Neutrophil (primary cell): ENCODE measurements around the gene AKAP3.

Experiments
- H3K27ac ChIP-seq: fragments of 200-600 bp; sonication (generic); 2 replicates; pipeline ENCODE4 v1.5.1; 2016; ENCODE audit warnings: mild to moderate bottlenecking, moderate library complexity
- H3K27me3 ChIP-seq: fragments of 200-600 bp; sonication (generic); 2 replicates; pipeline ENCODE4 v1.6.0; 2016; ENCODE audit warnings: mild to moderate bottlenecking
- H3K36me3 ChIP-seq: fragments of 200-600 bp; sonication (generic); 2 replicates; pipeline ENCODE4 v1.5.1; 2017
- H3K4me1 ChIP-seq, 2 experiments: fragments of 200-600 bp in 1 of 2; sonication (generic) in 1 of 2; 1 replicate in 1 of 2; 2 replicates in 1 of 2; pipeline versions ENCODE4 v1.5.1 to v1.6.1; 2013 to 2016; ENCODE audit warnings: low read depth in 1 of 2, low read length in 1 of 2, mild to moderate bottlenecking in 1 of 2, moderate library complexity in 1 of 2; ENCODE audit not compliant: control insufficient read depth in 1 of 2, insufficient read depth in 1 of 2
- H3K4me3 ChIP-seq, 2 experiments: fragments of 200-600 bp in 1 of 2; sonication (generic) in 1 of 2; 1 replicate in 1 of 2; 2 replicates in 1 of 2; pipeline ENCODE4 v1.5.1; 2013 to 2016; ENCODE audit warnings: low read depth in 1 of 2, low read length in 1 of 2, mild to moderate bottlenecking in 1 of 2, moderate library complexity in 1 of 2
- H3K9me3 ChIP-seq: fragments of 200-600 bp; sonication (generic); 2 replicates; pipeline ENCODE4 v1.5.1; 2016
- CTCF ChIP-seq: fragments of 200-600 bp; sonication (generic); IDR thresholded peaks from 2 replicates; pipeline ENCODE4 v1.5.1; 2016; ENCODE audit warnings: antibody characterized with exemption

AKAP3 gene

GRCh38 chr12:4665236-4665635 lies 16.4 kb upstream of the AKAP3 start:
- Histone ChIP-seq H3K9me3 (no peaks in the 10 kb centered on the region), H3K36me3 (peaks cover 51% of the 10 kb centered on the region)

GRCh38 chr12:4663971-4664505 lies 15.2 kb upstream of the AKAP3 start:
- H3K9me3 ChIP-seq = no peaks in the 10 kb centered on the region
- TF ChIP-seq CTCF = no peak
- H3K4me3 ChIP-seq = peak overlapping the region; percentile 3 to 15
- H3K36me3 ChIP-seq = peaks cover 51% of the 10 kb centered on the region
- no peaks in the 10 kb centered on the region for H3K27me3 ChIP-seq
- peaks cover 28 to 33% of the 10 kb centered on the region in 2 experiments for H3K4me1 ChIP-seq
- peak overlapping the region; percentile 70 for H3K27ac ChIP-seq

More at GRCh38 chr12:4665236-4665635, 16.4 kb upstream of the AKAP3 start:
- peaks cover 28 to 33% of the 10 kb centered on the region in 2 experiments for H3K4me1 ChIP-seq
- TF ChIP-seq CTCF = no peak
- no peak overlapping the region for H3K27ac ChIP-seq
- H3K4me3 ChIP-seq = no peak overlapping the region
- no peaks in the 10 kb centered on the region for H3K27me3 ChIP-seq

GRCh38 chr12:4653691-4654090 lies 4.8 kb upstream of the AKAP3 start:
- no peak for TF ChIP-seq CTCF

GRCh38 chr12:4653257-4653656 lies 4.4 kb upstream of the AKAP3 start:
- Histone ChIP-seq H3K27ac (no peak overlapping the region), H3K36me3 (peaks cover 40% of the 10 kb centered on the region), H3K4me3 (no peak overlapping the region), H3K4me1 (peaks cover 18 to 25% of the 10 kb centered on the region in 2 experiments), H3K9me3 (no peaks in the 10 kb centered on the region), H3K27me3 (no peaks in the 10 kb centered on the region)
- TF ChIP-seq CTCF = no peak

More at GRCh38 chr12:4653691-4654090, 4.8 kb upstream of the AKAP3 start:
- no peaks in the 10 kb centered on the region for H3K27me3 ChIP-seq
- no peak overlapping the region for H3K27ac ChIP-seq
- H3K9me3 ChIP-seq = no peaks in the 10 kb centered on the region
- peaks cover 45% of the 10 kb centered on the region for H3K36me3 ChIP-seq
- no peak overlapping the region for H3K4me3 ChIP-seq
- H3K4me1 ChIP-seq = peaks cover 15 to 21% of the 10 kb centered on the region in 2 experiments

GRCh38 chr12:4649358-4649661 lies 459 bp upstream of the AKAP3 start:
- no peak for TF ChIP-seq CTCF
- Histone ChIP-seq H3K4me3 (peak overlapping the region; percentile 85 to 87), H3K27me3 (peaks cover 26% of the 10 kb centered on the region), H3K4me1 (peaks cover 22 to 29% of the 10 kb centered on the region in 2 experiments), H3K9me3 (no peaks in the 10 kb centered on the region), H3K27ac (peak overlapping the region; percentile 73), H3K36me3 (peaks cover 2% of the 10 kb centered on the region)
